ENCODE measurements around the gene KRTAP6-2. TPM values are rescaled to one million over a fixed set of nuclear protein-coding genes. Genes with fewer than 3 reads are reported as not detected.

Gene KRTAP6-2
- total RNA-seq = not detected in 2 replicates
- not detected for total RNA-seq (2013)
- polyA plus RNA-seq = not detected in 2 replicates
- not detected in 2 replicates for polyA minus RNA-seq

GRCh38 chr21:30598802-30599201 lies at the start of gene KRTAP6-2:
KRTAP6-2 (minus strand) TSS chr21:30598902; CDS start chr21:30598874, 28 bp downstream.
- H3K79me2 ChIP-seq (ENCODE audit: control insufficient read depth, insufficient read depth, low read length) = no peaks in the 10 kb centered on the region
- H3K27me3 ChIP-seq (replicated peaks in 1 of 4; ENCODE audit: control extremely low read depth in 1 of 4, control insufficient read depth in 3 of 4, insufficient read depth in 4 of 4, low read length in 3 of 4) = no peaks in the 10 kb centered on the region
- no peak for DNase-seq
- no peak within 1 kb of the TSS for H2AFZ ChIP-seq (ENCODE audit: insufficient read depth, low read depth, low read length, poor library complexity, severe bottlenecking)
- H3K4me3 Mint-ChIP-seq = no peak within 1 kb of the TSS
- peaks cover 8% of the 10 kb centered on the region for H3K9me3 Mint-ChIP-seq (ENCODE audit: insufficient read depth)
- H3K27me3 Mint-ChIP-seq = no peaks in the 10 kb centered on the region
- no peak within 1 kb of the TSS for H3K27ac ChIP-seq (ENCODE audit: low read length in 2 of 2)
- H3K4me3 ChIP-seq (ENCODE audit: control extremely low read depth in 1 of 5, extremely low read depth in 1 of 5, insufficient read depth in 1 of 5, low read depth in 2 of 5, low read length in 4 of 5) = no peak within 1 kb of the TSS
- intact Hi-C loops (cut with micrococcal nuclease) = no loop called here
- H3K4me2 ChIP-seq (replicated peaks; ENCODE audit: low read depth, low read length, poor library complexity, severe bottlenecking) = no peak within 1 kb of the TSS
- no peak within 1 kb of the TSS for H3K27ac Mint-ChIP-seq
- no peaks in the 10 kb centered on the region for H3K4me1 Mint-ChIP-seq
- H3K36me3 ChIP-seq (replicated peaks in 1 of 2; ENCODE audit: control extremely low read depth in 1 of 2, control insufficient read depth in 1 of 2, extremely low read depth in 1 of 2, insufficient read depth in 2 of 2, low read length in 1 of 2) = no peaks in the 10 kb centered on the region
- ATAC-seq (ENCODE audit: low read depth) = no peak
- H4K20me1 ChIP-seq (ENCODE audit: control insufficient read depth, insufficient read depth, low read length, poor library complexity, severe bottlenecking) = no peaks in the 10 kb centered on the region
- no peak for TF ChIP-seq EZH2 (IDR thresholded peaks at IDR 0.05; ENCODE audit: borderline replicate concordance, insufficient read depth, low read depth, low read length, poor library complexity, severe bottlenecking)
- TF ChIP-seq CTCF (IDR thresholded peaks at IDR 0.05) = no peak
- 98% methylated on average over 6 of the region's 6 CpGs for WGBS (ENCODE audit: insufficient coverage)
- no peak within 1 kb of the TSS for H3K9ac ChIP-seq (ENCODE audit: low read length)
- CTCF ChIA-PET = no interaction called here
- POLR2A ChIA-PET = no interaction called here
- peaks cover 0 to 2% (median 0%) of the 10 kb centered on the region in 3 donors for H3K9me3 ChIP-seq (ENCODE audit: control extremely low read depth in 1 of 3, control insufficient read depth in 2 of 3, insufficient read depth in 1 of 3, low read length in 2 of 3)
- no peaks in the 10 kb centered on the region for H3K4me1 ChIP-seq (ENCODE audit: control insufficient read depth in 2 of 2, insufficient read depth in 2 of 2, low read length in 2 of 2)

GRCh38 chr21:30646904-30647414 lies 48.3 kb upstream of the KRTAP6-2 start:
- Histone ChIP-seq H3K79me2 (ENCODE audit: control insufficient read depth, insufficient read depth, low read length) (no peaks in the 10 kb centered on the region), H3K4me2 (replicated peaks; ENCODE audit: low read depth, low read length, poor library complexity, severe bottlenecking) (no peak overlapping the region), H3K4me3 (ENCODE audit: control extremely low read depth in 1 of 5, extremely low read depth in 1 of 5, insufficient read depth in 1 of 5, low read depth in 2 of 5, low read length in 4 of 5) (no peak overlapping the region), H3K36me3 (replicated peaks in 1 of 2; ENCODE audit: control extremely low read depth in 1 of 2, control insufficient read depth in 1 of 2, extremely low read depth in 1 of 2, insufficient read depth in 2 of 2, low read length in 1 of 2) (no peaks in the 10 kb centered on the region), H3K9ac (ENCODE audit: low read length) (no peak overlapping the region), H3K27me3 (replicated peaks in 1 of 4; ENCODE audit: control extremely low read depth in 1 of 4, control insufficient read depth in 3 of 4, insufficient read depth in 4 of 4, low read length in 3 of 4) (no peaks in the 10 kb centered on the region), H3K9me3 (ENCODE audit: control extremely low read depth in 1 of 3, control insufficient read depth in 2 of 3, insufficient read depth in 1 of 3, low read length in 2 of 3) (no peaks in the 10 kb centered on the region), H4K20me1 (ENCODE audit: control insufficient read depth, insufficient read depth, low read length, poor library complexity, severe bottlenecking) (no peaks in the 10 kb centered on the region), H3K27ac (ENCODE audit: low read length in 2 of 2) (no peak overlapping the region), H3K4me1 (ENCODE audit: control insufficient read depth in 2 of 2, insufficient read depth in 2 of 2, low read length in 2 of 2) (no peaks in the 10 kb centered on the region), H2AFZ (ENCODE audit: insufficient read depth, low read depth, low read length, poor library complexity, severe bottlenecking) (no peak overlapping the region)
- no CpG with 5 or more reads among the region's 1 CpG for WGBS (ENCODE audit: insufficient coverage)
- POLR2A ChIA-PET = no interaction called here
- Mint-ChIP-seq H3K27ac (no peak overlapping the region), H3K4me3 (no peak overlapping the region), H3K4me1 (no peaks in the 10 kb centered on the region), H3K9me3 (ENCODE audit: insufficient read depth) (peaks cover 3% of the 10 kb centered on the region), H3K27me3 (no peaks in the 10 kb centered on the region)
- no peak for DNase-seq
- no peak for ATAC-seq (ENCODE audit: low read depth)
- CTCF ChIA-PET = no interaction called here
- intact Hi-C loops (cut with micrococcal nuclease) = no loop called here
- TF ChIP-seq EZH2 (IDR thresholded peaks at IDR 0.05; ENCODE audit: borderline replicate concordance, insufficient read depth, low read depth, low read length, poor library complexity, severe bottlenecking) = no peak
- TF ChIP-seq CTCF (IDR thresholded peaks at IDR 0.05) = no peak
